Measurements from ENCODE around the gene RFC4. TPM values are rescaled to one million over a fixed set of nuclear protein-coding genes. Genes with fewer than 3 reads are reported as not detected.
A peak's percentile ranks its signal among the peaks of the same experiment; 100 is the strongest.

Gene RFC4
- total and polyA plus RNA-seq, 2 of the 13 experiments (the other 11 are each of a cell fraction or from before 2014, with no cell fraction given): 18.5 to 103 TPM

- TF ChIP-seq ZBTB49 (CRISPR knock-in tag; IDR thresholded peaks at IDR 0.05; ENCODE audit: borderline replicate concordance): no peak
- TF ChIP-seq GATAD2A (CRISPR knock-in tag; IDR thresholded peaks at IDR 0.05): peak; percentile 44; the same call in 1 of the 2 replicates
- TF ChIP-seq ZNF496 (CRISPR knock-in tag; IDR thresholded peaks at IDR 0.05; ENCODE audit: insufficient replicate concordance): no peak
- TF ChIP-seq ZFP62 (CRISPR knock-in tag; IDR thresholded peaks at IDR 0.05): no peak
- no peak for TF ChIP-seq MNT (IDR thresholded peaks at IDR 0.05)
- TF ChIP-seq SIX1 (CRISPR knock-in tag; IDR thresholded peaks at IDR 0.05; ENCODE audit: borderline replicate concordance): no peak
- TF ChIP-seq ZNF83 (CRISPR knock-in tag; IDR thresholded peaks at IDR 0.05; ENCODE audit: borderline replicate concordance): peak; percentile 59; the same call in 1 of the 2 replicates
- TF ChIP-seq ATF7-NPFF (CRISPR knock-in tag; IDR thresholded peaks at IDR 0.05; ENCODE audit: low read depth): no peak; the same call in 1 of the 2 replicates
- TF ChIP-seq TBX2 (CRISPR knock-in tag; IDR thresholded peaks at IDR 0.05; ENCODE audit: borderline replicate concordance): peak; percentile 91
- TF ChIP-seq BRF2 (CRISPR knock-in tag; IDR thresholded peaks at IDR 0.05): peak; percentile 76; the same call in 1 of the 2 replicates
- TF ChIP-seq ZNF343 (CRISPR knock-in tag; IDR thresholded peaks at IDR 0.05): peak; percentile 39; the same call in 1 of the 2 replicates
- TF ChIP-seq ZFP1 (CRISPR knock-in tag; IDR thresholded peaks at IDR 0.05): no peak
- peak; percentile 69; the same call in 1 of the 2 replicates for TF ChIP-seq ZBTB4 (CRISPR knock-in tag; IDR thresholded peaks at IDR 0.05; ENCODE audit: borderline replicate concordance)
- TF ChIP-seq DR1 (CRISPR knock-in tag; IDR thresholded peaks at IDR 0.05): peak; percentile 91
- no peak for TF ChIP-seq DNMT1 (CRISPR knock-in tag; IDR thresholded peaks at IDR 0.05)
- 0 out of 2 replicates have a peak, but pooled peaks have one; percentile 33 for TF ChIP-seq GFI1 (CRISPR knock-in tag; IDR thresholded peaks at IDR 0.05; ENCODE audit: borderline replicate concordance)
- peak; percentile 73 for TF ChIP-seq ZNF710 (CRISPR knock-in tag; IDR thresholded peaks at IDR 0.05; ENCODE audit: borderline replicate concordance)
Observed at GRCh38 chr3:186806089-186807055, at the start of gene RFC4 (continued).

Measured in HepG2 (cell line).